Esophagus muscularis mucosa (tissue), 4 donors: ENCODE data around the gene TSTD2.
"Not testable (repeated sequence)": the region's sequence is repeated elsewhere in the genome, so short reads cannot be mapped to it uniquely, and the experiment has no call there.

Source experiments
- CTCF ChIP-seq, 3 experiments: fragments of 200-600 bp in 2 of 3; fragments of 450-650 bp in 1 of 3; sonication (generic) in 2 of 3; IDR thresholded peaks; one replicate each; pipeline ENCODE4 v1.5.1; 2017 to 2019; ENCODE audit warnings: antibody characterized with exemption in 3 of 3, mild to moderate bottlenecking in 2 of 3, moderate library complexity in 1 of 3
- EP300 ChIP-seq: sonication (generic); formaldehyde crosslinking; IDR thresholded peaks from one replicate; pipeline ENCODE4 v1.6.1; 2017; ENCODE audit warnings: antibody characterized with exemption
- POLR2A ChIP-seq: fragments of 450-650 bp; IDR thresholded peaks from one replicate; pipeline ENCODE4 v1.6.1; 2017; ENCODE audit warnings: antibody characterized with exemption, moderate library complexity, mild to moderate bottlenecking, low read depth

GRCh38 chr9:97574101-97574571 lies 59.0 kb downstream of the TSTD2 start:
- TF ChIP-seq POLR2A; CTCF (IDR thresholded peaks at IDR 0.05); EP300: not testable (repeated sequence)
